ENCODE results near the gene DNAAF1. TPM values are rescaled to one million over a fixed set of nuclear protein-coding genes. Genes with fewer than 3 reads are reported as not detected.

Gene DNAAF1
- total RNA-seq, 2 donors from 2014 or later, result 0.20 TPM; not detected in 1

- Histone ChIP-seq H3K27me3 (no peaks in the 10 kb centered on the region), H3K9ac (ENCODE audit: low read depth in 2 of 2, low read length in 2 of 2) (no peak overlapping the region), H3K4me3 (no peak overlapping the region), H3K9me3 (no peaks in the 10 kb centered on the region), H3K27ac (no peak overlapping the region), H3K36me3 (no peaks in the 10 kb centered on the region), H3K4me1 (peaks cover 4% of the 10 kb centered on the region)
- intact Hi-C loops (cut with DNase I), result loop anchor here (10.0 kb wide), 2 partner anchors 216 to 304 kb away; partner anchors contain the start of gene NECAB2
- no peak for TF ChIP-seq CTCF (IDR thresholded peaks at IDR 0.05)
- DNase-seq, result no peak
These were observed 35.5 kb downstream of the DNAAF1 start for GRCh38 chr16:84180519-84181140.

GRCh38 chr16:84181144-84181915 lies 36.2 kb downstream of the DNAAF1 start:
- Histone ChIP-seq H3K9me3 (no peaks in the 10 kb centered on the region), H3K27ac (no peak overlapping the region), H3K9ac (ENCODE audit: low read depth in 2 of 2, low read length in 2 of 2) (no peak overlapping the region), H3K27me3 (no peaks in the 10 kb centered on the region), H3K36me3 (no peaks in the 10 kb centered on the region), H3K4me1 (peaks cover 3% of the 10 kb centered on the region), H3K4me3 (no peak overlapping the region)
- no peak for DNase-seq
- intact Hi-C loops (cut with DNase I), result loop anchor here (10.0 kb wide), 2 partner anchors 217 to 303 kb away; partner anchors contain the start of gene NECAB2
- TF ChIP-seq CTCF (IDR thresholded peaks at IDR 0.05), result no peak

GRCh38 chr16:84182104-84182503 lies 37.0 kb downstream of the DNAAF1 start:
- no peaks in the 10 kb centered on the region for H3K36me3 ChIP-seq
- intact Hi-C loops (cut with DNase I), result loop anchor here (10.0 kb wide), 2 partner anchors 217 to 303 kb away; partner anchors contain the start of gene NECAB2
- TF ChIP-seq CTCF (IDR thresholded peaks at IDR 0.05), result no peak
- no peak for DNase-seq
- H3K27me3 ChIP-seq, result no peaks in the 10 kb centered on the region
- H3K9me3 ChIP-seq, result no peaks in the 10 kb centered on the region
- no peaks in the 10 kb centered on the region for H3K4me1 ChIP-seq
- no peak overlapping the region for H3K4me3 ChIP-seq
- H3K9ac ChIP-seq (ENCODE audit: low read depth in 2 of 2, low read length in 2 of 2), result no peak overlapping the region
- no peak overlapping the region for H3K27ac ChIP-seq

GRCh38 chr16:84182680-84183571 lies 37.8 kb downstream of the DNAAF1 start:
- H3K36me3 ChIP-seq, result no peaks in the 10 kb centered on the region
- intact Hi-C loops (cut with DNase I), result loop anchor here (10.0 kb wide), 2 partner anchors 218 to 302 kb away; partner anchors contain the start of gene NECAB2
- no peak overlapping the region for H3K9ac ChIP-seq (ENCODE audit: low read depth in 2 of 2, low read length in 2 of 2)
- DNase-seq, result no peak
- no peaks in the 10 kb centered on the region for H3K4me1 ChIP-seq
- TF ChIP-seq CTCF (IDR thresholded peaks at IDR 0.05), result no peak
- no peak overlapping the region for H3K27ac ChIP-seq
- H3K27me3 ChIP-seq, result no peaks in the 10 kb centered on the region
- no peak overlapping the region for H3K4me3 ChIP-seq
- no peaks in the 10 kb centered on the region for H3K9me3 ChIP-seq

- H3K9ac ChIP-seq (ENCODE audit: low read depth in 2 of 2, low read length in 2 of 2), result no peak overlapping the region
- no peak for TF ChIP-seq CTCF (IDR thresholded peaks at IDR 0.05)
- no peak for DNase-seq
- H3K27me3 ChIP-seq, result no peaks in the 10 kb centered on the region
- intact Hi-C loops (cut with DNase I), result loop anchor here (10.0 kb wide), 2 partner anchors 219 to 301 kb away; partner anchors contain the start of gene NECAB2
- no peaks in the 10 kb centered on the region for H3K9me3 ChIP-seq
- H3K4me3 ChIP-seq, result no peak overlapping the region
- no peaks in the 10 kb centered on the region for H3K36me3 ChIP-seq
- no peak overlapping the region for H3K27ac ChIP-seq
- H3K4me1 ChIP-seq, result no peaks in the 10 kb centered on the region
These were observed 38.4 kb downstream of the DNAAF1 start for GRCh38 chr16:84183572-84183875.

All from colonic mucosa (tissue), 4 donors.